Kidney glomerular epithelial cell (primary cell): ENCODE results near the gene CACNA1C.
A peak's percentile ranks its signal among the peaks of the same experiment; 100 is the strongest.
"Not testable (repeated sequence)": the region's sequence is repeated elsewhere in the genome, so short reads cannot be mapped to it uniquely, and the experiment has no call there.

ENCODE experiments used
- DNase-seq: peaks from one replicate; lab custom pipeline; 2025; lab: John Stamatoyannopoulos, UW

Gene CACNA1C

GRCh38 chr12:2677142-2677880 is 624.5 kb downstream of the CACNA1C start:
- DNase-seq = no peak

DNA sequence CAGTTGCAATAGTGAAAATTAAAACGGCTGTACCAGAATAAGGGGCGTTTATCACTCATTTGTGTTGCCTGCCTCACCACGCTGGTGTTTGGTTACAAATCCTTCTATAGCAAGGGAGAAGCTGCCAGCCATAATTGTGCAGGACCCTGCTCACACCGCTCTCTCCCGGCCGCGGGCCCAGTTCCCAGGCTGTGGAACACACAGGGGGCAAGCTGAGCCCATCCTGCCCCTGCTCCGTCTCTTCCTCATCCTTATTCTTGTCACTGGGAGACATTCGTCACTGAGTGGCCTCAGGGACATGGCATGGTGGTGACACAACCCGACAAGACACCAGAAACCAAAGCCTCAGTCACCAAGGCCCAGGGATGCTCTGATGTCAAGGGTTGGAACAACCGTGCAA is 625.6 kb downstream of the CACNA1C start:
- no peak for DNase-seq

DNA sequence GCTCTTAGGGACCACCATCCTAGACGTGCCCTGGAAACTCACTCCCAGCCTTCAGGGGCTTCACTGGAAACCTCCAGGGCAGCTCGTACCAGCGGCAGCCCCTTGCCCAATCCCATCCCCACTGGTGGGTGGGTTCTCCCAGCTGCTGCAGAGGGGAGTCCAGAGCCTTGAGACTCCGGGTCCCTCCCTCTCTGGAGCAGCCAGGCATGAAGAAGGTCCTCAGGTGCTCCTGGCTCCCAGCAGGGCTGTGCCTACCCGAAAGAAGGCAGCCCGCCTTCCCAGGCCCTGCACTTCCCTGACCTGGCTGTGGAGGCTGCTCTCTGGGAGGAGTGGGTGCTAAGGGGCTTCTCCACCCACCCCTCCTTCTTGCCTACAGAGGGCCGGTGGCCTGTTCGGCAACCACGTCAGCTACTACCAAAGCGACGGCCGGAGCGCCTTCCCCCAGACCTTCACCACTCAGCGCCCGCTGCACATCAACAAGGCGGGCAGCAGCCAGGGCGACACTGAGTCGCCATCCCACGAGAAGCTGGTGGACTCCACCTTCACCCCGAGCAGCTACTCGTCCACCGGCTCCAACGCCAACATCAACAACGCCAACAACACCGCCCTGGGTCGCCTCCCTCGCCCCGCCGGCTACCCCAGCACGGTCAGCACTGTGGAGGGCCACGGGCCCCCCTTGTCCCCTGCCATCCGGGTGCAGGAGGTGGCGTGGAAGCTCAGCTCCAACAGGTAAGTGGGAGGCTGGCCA is 626.5 kb downstream of the CACNA1C start:
- DNase-seq = no peak

DNA sequence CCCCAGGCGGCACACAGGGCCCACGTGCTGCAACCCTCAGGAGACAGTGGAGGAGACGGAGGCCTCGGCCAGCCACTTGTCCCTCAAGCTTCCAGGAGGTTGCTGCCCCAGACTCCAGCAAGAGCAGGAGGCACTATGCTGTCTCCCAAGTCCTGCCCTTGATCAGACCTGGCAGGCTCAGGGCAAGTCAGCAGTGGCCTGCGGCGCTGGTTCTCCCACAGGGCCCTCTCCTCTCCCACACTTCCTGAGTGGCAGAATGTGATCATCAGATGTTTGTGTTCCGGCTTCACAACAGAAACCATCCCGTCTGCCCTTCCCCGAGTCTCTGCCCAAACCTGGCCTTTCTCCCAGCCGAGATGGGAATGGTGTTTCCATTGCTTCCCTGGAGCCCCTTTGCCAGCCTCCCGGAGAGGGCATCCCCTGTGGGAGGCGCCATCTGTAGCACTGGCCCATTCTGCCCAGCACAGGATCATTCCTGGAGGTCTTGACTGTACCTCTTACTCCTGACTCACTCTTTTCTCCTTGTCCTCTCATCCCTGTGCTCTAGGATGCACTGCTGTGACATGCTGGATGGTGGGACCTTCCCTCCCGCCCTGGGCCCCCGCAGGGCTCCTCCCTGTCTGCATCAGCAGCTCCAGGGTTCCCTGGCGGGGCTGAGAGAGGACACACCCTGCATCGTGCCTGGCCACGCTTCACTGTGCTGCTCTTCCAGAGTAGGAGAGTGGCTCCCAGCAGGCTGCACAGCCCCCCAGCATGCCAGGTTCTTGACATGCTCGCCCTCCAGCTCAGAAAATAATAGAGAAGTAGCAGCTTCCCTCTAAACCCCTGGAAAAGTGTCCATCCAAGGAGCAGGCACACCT is 627.3 kb downstream of the CACNA1C start:
- no peak for DNase-seq

- no peak for DNase-seq
Observed at GRCh38 chr12:2680676-2681039, 627.9 kb downstream of the CACNA1C start.

DNA sequence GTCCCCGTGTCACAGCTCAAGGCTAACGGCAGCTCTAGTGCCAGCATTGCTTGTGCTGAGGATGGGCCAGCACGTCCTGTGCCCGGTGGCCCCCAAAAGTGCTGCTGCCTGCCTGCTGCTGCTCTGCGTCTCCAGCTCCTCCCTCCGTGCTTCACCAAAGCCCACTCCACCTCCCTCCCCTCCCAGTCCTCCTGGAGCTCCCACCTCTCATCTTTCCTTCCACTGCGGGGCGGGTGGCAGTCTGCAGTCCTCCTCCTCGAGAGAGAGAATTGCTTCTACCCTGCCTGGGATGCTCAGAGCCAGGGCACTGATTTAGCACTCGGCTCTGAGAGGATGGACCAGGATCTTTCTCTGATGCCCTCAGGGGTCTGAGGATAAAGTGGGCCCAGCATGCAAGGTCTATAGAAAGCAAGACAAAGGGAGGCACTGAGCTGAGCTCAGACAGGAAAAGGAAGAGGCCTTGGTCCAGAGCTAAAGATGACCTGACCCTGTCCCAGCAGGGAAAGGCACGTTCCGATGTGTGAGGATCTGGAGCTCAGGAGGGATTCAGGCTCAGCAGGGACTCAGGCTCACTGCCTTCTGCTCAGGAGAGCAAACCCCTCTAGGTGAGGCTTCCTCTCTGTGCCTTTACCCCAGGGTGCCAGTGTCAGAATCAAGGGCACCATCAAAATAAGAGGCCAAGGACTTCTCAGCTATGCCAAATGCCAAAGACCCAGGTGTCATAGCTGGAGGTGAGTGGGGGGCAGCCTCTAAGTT is 628.8 kb downstream of the CACNA1C start:
- no peak for DNase-seq

DNA sequence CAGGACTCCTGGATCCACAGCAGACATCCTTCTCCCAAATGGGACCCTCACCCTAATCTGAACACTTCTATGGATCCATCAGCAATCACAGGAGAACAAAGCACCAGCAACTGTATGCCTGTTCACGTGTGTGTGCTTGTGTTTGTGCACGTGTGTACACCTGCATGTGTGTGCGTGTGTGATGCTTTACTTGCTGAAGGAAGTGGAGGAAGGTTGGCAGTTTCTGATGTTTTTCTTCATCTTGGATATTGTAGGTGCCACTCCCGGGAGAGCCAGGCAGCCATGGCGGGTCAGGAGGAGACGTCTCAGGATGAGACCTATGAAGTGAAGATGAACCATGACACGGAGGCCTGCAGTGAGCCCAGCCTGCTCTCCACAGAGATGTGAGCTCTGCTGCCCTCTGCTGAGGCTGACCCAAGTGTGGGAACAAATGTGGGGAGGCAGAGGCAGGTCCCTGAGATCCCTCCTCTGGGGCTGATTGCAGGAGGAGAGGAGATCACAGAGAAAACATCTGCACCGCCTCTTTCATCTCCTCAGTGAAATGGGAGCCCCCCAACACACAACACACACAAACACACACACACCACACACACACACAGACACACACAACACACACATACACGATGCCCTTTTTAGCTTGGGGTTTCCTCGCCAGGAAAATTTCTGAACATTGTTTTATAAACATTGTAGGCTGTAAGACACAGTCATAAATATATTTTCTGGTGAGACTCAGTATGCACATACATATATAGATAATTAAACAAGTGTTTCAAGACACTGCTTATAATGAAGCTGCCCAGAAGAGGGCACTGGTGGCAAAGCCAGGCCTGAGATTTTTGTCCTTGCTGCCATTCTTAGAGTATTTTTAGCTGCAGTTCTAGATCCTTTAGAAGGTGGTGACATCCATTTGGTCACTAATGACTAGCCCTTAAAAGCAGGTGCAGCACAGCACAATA is 629.8 kb downstream of the CACNA1C start:
- peak; percentile 27 for DNase-seq

- no peak for DNase-seq
Observed at GRCh38 chr12:2683283-2684025, 630.7 kb downstream of the CACNA1C start.

- not testable (repeated sequence) for DNase-seq
Observed at GRCh38 chr12:2684026-2684325, 631.2 kb downstream of the CACNA1C start.

DNA sequence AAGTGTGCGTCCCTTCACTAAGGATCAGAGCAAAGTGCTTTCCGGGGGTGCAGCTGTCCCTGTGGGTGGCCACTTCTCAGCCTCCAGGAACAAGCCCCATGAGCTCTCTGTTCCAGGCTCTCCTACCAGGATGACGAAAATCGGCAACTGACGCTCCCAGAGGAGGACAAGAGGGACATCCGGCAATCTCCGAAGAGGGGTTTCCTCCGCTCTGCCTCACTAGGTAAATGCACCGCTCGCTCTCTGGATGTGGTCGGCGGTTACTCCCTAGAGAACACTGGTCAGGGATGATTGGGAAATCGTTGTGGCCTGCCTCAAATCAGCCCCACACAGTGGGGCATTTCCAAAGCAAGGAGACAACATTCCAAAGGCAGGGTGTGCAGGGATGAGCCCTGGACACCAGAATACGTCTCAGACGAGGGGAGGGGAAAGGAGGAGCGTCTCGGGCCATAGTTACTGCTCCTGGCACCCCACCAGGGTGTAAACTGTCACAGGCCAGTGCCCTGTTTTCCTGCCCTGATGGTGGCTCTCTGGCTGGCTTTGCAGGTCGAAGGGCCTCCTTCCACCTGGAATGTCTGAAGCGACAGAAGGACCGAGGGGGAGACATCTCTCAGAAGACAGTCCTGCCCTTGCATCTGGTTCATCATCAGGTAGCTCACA is 633.0 kb downstream of the CACNA1C start:
- not testable (repeated sequence) for DNase-seq

- no peak for DNase-seq
Observed at GRCh38 chr12:2686280-2686646, 633.5 kb downstream of the CACNA1C start.

GRCh38 chr12:2687058-2687457 is 634.3 kb downstream of the CACNA1C start:
- DNase-seq = no peak

- no peak for DNase-seq
Observed at GRCh38 chr12:2687726-2688125, 634.9 kb downstream of the CACNA1C start.

DNA sequence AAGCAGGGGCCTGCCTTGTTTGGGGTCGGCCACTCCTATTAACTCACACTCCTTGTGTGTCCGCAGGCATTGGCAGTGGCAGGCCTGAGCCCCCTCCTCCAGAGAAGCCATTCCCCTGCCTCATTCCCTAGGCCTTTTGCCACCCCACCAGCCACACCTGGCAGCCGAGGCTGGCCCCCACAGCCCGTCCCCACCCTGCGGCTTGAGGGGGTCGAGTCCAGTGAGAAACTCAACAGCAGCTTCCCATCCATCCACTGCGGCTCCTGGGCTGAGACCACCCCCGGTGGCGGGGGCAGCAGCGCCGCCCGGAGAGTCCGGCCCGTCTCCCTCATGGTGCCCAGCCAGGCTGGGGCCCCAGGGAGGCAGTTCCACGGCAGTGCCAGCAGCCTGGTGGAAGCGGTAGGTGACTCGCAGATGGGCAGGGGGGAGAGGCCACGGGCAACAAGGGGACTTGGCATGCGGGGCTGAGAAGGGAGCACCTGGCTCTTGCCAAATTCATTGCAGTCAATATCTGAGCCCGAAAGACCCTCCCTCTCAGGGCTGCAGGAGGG is 635.7 kb downstream of the CACNA1C start:
- DNase-seq = no peak

DNA sequence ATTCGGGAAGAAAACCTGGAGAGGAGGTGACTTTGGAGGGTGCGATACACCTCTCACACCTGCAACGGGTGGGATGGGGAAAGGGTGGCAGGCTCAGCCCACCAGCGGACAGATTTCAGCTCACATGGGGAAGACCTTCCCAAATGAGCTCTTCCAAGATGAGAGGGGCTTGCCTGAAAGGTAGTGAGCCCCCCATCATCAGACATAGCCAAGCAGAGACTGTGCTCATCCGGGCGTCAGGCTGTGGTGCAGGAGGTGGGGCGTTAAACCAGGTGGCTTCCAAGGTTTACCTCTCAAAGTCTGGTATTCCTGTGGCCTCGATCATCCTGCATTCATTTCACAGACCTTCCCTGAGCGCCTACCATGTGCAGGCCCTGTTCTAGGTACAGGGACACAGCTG is 636.6 kb downstream of the CACNA1C start:
- no peak for DNase-seq

GRCh38 chr12:2689879-2690278 is 637.1 kb downstream of the CACNA1C start:
- no peak for DNase-seq

DNA sequence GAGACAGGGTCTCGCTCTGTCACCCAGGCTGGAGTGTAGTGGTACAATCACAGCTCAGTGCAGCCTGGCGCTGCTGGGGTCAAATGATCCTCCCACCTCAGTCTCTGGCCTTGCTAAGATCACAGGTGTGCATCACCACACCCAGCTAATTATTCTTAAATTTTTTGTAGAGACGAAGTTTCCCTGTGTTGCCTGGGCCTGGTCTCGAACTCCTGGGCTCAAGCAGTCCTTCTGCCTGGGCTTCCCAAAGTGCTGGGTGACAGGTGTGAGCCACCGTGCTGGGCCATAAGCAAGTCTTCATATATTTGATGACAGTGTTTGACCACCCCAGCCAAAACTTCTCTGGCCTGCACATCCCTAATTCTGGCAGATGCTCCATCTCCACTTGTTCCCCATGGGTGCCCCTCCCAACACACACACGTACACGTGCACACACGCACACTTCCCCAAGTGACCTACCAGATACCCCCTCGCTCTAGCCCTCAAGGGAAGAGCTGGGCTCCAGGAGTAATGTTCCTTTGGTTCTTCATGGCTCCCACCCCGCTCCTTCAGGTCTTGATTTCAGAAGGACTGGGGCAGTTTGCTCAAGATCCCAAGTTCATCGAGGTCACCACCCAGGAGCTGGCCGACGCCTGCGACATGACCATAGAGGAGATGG is 637.7 kb downstream of the CACNA1C start:
- no peak for DNase-seq

DNA sequence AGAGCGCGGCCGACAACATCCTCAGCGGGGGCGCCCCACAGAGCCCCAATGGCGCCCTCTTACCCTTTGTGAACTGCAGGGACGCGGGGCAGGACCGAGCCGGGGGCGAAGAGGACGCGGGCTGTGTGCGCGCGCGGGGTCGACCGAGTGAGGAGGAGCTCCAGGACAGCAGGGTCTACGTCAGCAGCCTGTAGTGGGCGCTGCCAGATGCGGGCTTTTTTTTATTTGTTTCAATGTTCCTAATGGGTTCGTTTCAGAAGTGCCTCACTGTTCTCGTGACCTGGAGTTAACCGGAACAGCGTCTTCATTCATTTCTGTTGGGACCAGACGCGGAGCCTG is 638.2 kb downstream of the CACNA1C start:
- no peak for DNase-seq
